DOHH2 (cell line): ENCODE measurements around the gene PBX4.

ENCODE experiments used
- H3F3A ChIP-seq: fragments of 200-600 bp; sonication (generic), shearing (Covaris generic); 2 replicates; pipeline ENCODE4 v1.6.0; 2016; ENCODE audit warnings: antibody characterized with exemption, mild to moderate bottlenecking; ENCODE audit not compliant: control insufficient read depth, insufficient read depth
- H3K27ac ChIP-seq: fragments of 200-600 bp; sonication (generic); 2 replicates; pipeline ENCODE4 v1.5.1; 2014; ENCODE audit warnings: low read depth, mild to moderate bottlenecking, low read length, moderate library complexity
- H3K27me3 ChIP-seq: fragments of 200-600 bp; sonication (generic); 2 replicates; pipeline ENCODE4 v1.6.1; 2014; ENCODE audit warnings: mild to moderate bottlenecking, low read length, mixed read lengths; ENCODE audit not compliant: control insufficient read depth
- H3K36me3 ChIP-seq: fragments of 200-600 bp; sonication (generic); 2 replicates; pipeline ENCODE4 v1.6.1; 2014; ENCODE audit warnings: mild to moderate bottlenecking, low read length, moderate library complexity, mixed read lengths; ENCODE audit not compliant: control insufficient read depth
- H3K4me1 ChIP-seq: fragments of 200-600 bp; sonication (generic); 2 replicates; pipeline ENCODE4 v1.6.1; 2014; ENCODE audit warnings: mild to moderate bottlenecking, low read length, mixed read lengths; ENCODE audit not compliant: control insufficient read depth
- H3K4me2 ChIP-seq: fragments of 200-600 bp; sonication (generic); 2 replicates; pipeline ENCODE4 v1.6.0; 2014; ENCODE audit warnings: mild to moderate bottlenecking, low read length, moderate library complexity
- H3K4me3 ChIP-seq: fragments of 200-600 bp; sonication (generic); 2 replicates; pipeline ENCODE4 v1.5.1; 2014; ENCODE audit warnings: mild to moderate bottlenecking, low read length, mixed read lengths
- H3K79me2 ChIP-seq: fragments of 200-600 bp; sonication (generic); 2 replicates; pipeline ENCODE4 v1.6.1; 2014; ENCODE audit warnings: mild to moderate bottlenecking, low read length, mixed read lengths; ENCODE audit not compliant: control insufficient read depth
- H3K9me2 ChIP-seq: fragments of 200-600 bp; sonication (generic); replicated peaks from 2 replicates; pipeline ENCODE4 v1.6.1; 2014; ENCODE audit warnings: mild to moderate bottlenecking, low read length, mixed read lengths; ENCODE audit not compliant: control insufficient read depth
- H3K9me3 ChIP-seq: fragments of 200-600 bp; sonication (generic); 2 replicates; pipeline ENCODE4 v1.6.1; 2014; ENCODE audit warnings: antibody characterized with exemption, low read length, mixed read lengths; ENCODE audit not compliant: control insufficient read depth, insufficient read depth
- H4K20me1 ChIP-seq: fragments of 200-600 bp; sonication (generic); 2 replicates; pipeline ENCODE4 v1.6.0; 2014; ENCODE audit warnings: low read depth, mild to moderate bottlenecking, antibody characterized with exemption, low read length, moderate library complexity; ENCODE audit not compliant: control insufficient read depth, insufficient read depth
- EZH2phosphoT487 ChIP-seq: fragments of 200-600 bp; sonication (generic); IDR thresholded peaks from 2 replicates; pipeline ENCODE4 v1.6.1; 2017; ENCODE audit warnings: borderline replicate concordance, mild to moderate bottlenecking, antibody characterized with exemption, low read length, moderate library complexity, mixed read lengths
- TF ChIP-seq, protein P1 (sequence below): fragments of 200-600 bp; sonication (generic); IDR thresholded peaks from one replicate; pipeline ENCODE4 v1.5.1; 2014; ENCODE audit warnings: antibody characterized with exemption, mild to moderate bottlenecking, low read depth, low read length; ENCODE audit not compliant: poor library complexity, severe bottlenecking

PBX4 gene

DNA sequence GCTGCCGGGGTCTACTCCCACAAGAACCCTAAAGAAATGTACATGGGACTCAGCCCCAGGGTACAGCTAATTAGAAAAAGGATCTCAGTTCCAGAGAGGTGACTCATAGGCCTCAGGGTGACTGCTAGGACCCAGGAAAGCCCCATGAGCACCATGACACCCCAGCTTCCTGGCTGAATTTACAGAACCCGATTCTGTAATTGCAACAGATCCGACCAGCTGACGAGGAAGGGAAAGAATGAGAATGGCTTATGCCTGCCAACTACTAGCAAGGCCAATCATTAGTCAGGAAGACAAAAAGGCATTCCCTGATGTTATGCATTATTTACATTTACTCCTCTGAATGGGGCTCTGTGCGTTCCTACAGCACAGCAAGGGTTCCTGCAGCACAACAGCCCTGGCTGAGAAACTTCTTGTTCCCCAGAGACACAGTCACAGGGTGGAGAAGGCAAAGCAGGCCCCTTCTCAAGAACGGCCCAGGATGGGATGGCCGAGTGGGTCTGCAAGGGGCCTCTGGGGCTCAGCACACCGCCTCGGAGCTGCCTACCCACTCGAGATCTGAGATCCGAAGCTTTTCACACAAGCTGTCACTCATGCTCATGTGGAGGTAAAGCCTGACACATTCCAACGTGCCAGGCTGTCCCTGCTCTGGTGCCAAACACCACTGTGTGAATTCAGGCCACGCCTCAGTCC lies 27.2 kb downstream of the PBX4 start:
- no peaks in the 10 kb centered on the region for H3K9me2 ChIP-seq
- no peaks in the 10 kb centered on the region for H3K79me2 ChIP-seq
- no peak overlapping the region for H3K4me2 ChIP-seq
- no peaks in the 10 kb centered on the region for H3F3A ChIP-seq
- no peaks in the 10 kb centered on the region for H3K9me3 ChIP-seq
- H4K20me1 ChIP-seq: no peaks in the 10 kb centered on the region
- H3K27ac ChIP-seq: no peak overlapping the region
- H3K4me3 ChIP-seq: no peak overlapping the region
- H3K4me1 ChIP-seq: peaks cover 19% of the 10 kb centered on the region
- no peaks in the 10 kb centered on the region for H3K36me3 ChIP-seq
- TF ChIP-seq EZH2phosphoT487: no peak
- TF ChIP-seq, protein P1, sequence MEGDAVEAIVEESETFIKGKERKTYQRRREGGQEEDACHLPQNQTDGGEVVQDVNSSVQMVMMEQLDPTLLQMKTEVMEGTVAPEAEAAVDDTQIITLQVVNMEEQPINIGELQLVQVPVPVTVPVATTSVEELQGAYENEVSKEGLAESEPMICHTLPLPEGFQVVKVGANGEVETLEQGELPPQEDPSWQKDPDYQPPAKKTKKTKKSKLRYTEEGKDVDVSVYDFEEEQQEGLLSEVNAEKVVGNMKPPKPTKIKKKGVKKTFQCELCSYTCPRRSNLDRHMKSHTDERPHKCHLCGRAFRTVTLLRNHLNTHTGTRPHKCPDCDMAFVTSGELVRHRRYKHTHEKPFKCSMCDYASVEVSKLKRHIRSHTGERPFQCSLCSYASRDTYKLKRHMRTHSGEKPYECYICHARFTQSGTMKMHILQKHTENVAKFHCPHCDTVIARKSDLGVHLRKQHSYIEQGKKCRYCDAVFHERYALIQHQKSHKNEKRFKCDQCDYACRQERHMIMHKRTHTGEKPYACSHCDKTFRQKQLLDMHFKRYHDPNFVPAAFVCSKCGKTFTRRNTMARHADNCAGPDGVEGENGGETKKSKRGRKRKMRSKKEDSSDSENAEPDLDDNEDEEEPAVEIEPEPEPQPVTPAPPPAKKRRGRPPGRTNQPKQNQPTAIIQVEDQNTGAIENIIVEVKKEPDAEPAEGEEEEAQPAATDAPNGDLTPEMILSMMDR: no peak
- no peaks in the 10 kb centered on the region for H3K27me3 ChIP-seq

DNA sequence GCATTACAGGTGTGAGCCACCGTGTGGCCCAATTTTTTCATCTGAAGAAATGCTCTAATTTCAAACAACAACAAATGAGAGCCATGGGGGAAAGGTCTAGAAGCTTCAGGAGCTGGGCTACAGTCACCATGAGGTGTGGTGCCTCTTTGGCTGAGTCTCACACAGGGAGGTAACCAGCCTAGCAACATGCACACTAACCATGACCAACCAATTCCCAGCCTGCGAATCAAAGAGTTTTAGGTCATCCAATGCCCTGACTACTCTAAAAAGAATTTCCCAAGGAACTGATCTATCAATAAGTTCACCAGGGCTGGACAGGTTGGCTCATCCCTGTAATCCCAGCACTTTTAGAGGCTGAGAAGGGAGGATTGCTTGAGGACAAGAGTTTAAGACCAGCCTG lies 29.9 kb downstream of the PBX4 start:
- H3K4me1 ChIP-seq: peaks cover 7% of the 10 kb centered on the region
- no peaks in the 10 kb centered on the region for H4K20me1 ChIP-seq
- no peak overlapping the region for H3K4me2 ChIP-seq
- H3K79me2 ChIP-seq: no peaks in the 10 kb centered on the region
- no peaks in the 10 kb centered on the region for H3K36me3 ChIP-seq
- no peaks in the 10 kb centered on the region for H3K9me3 ChIP-seq
- H3K27me3 ChIP-seq: no peaks in the 10 kb centered on the region
- H3K4me3 ChIP-seq: no peak overlapping the region
- TF ChIP-seq EZH2phosphoT487: no peak
- TF ChIP-seq, protein P1: no peak
- no peaks in the 10 kb centered on the region for H3K9me2 ChIP-seq
- no peak overlapping the region for H3K27ac ChIP-seq
- H3F3A ChIP-seq: no peaks in the 10 kb centered on the region

DNA sequence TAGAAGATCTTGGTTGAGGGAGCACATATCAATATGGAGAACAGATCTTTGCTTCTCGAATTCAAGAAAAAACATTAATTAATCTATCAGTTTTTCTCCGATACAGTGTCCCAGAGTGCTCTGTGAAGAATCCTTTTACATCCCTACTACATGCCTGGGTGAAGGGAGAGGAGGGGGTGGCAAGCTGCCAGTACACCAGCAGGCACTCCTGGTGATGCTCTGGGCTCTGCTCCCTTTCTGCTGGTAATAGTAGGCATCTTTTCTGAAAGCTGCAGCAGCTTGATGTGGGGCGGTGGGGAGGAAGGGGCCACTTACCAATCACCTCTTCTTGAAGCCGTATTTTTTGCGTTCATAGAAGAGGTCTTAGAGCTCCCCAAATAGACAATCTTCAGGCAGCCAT lies 30.7 kb downstream of the PBX4 start:
- no peaks in the 10 kb centered on the region for H3K27me3 ChIP-seq
- no peak overlapping the region for H3K4me3 ChIP-seq
- no peaks in the 10 kb centered on the region for H3K9me2 ChIP-seq
- H3K27ac ChIP-seq: no peak overlapping the region
- peaks cover 7% of the 10 kb centered on the region for H3K4me1 ChIP-seq
- H3K36me3 ChIP-seq: no peaks in the 10 kb centered on the region
- TF ChIP-seq, protein P1: no peak
- no peak for TF ChIP-seq EZH2phosphoT487
- no peaks in the 10 kb centered on the region for H3K79me2 ChIP-seq
- no peaks in the 10 kb centered on the region for H3K9me3 ChIP-seq
- no peak overlapping the region for H3K4me2 ChIP-seq
- no peaks in the 10 kb centered on the region for H3F3A ChIP-seq
- no peaks in the 10 kb centered on the region for H4K20me1 ChIP-seq
